Measurements from ENCODE around the gene DEXI.

The DEXI gene

GRCh38 chr16:10984509-10984908, 42.2 kb upstream of the DEXI start:
- no peak overlapping the region for H3K4me3 ChIP-seq (replicated peaks; ENCODE audit: low read depth, low read length)
- TF ChIP-seq CTCF (IDR thresholded peaks at IDR 0.05; ENCODE audit: low read depth, low read length, missing control alignments) = no peak
- no peak for DNase-seq (ENCODE audit: extremely low read depth, low read depth)

- H3K4me3 ChIP-seq (replicated peaks; ENCODE audit: low read depth, low read length) = no peak overlapping the region
- no peak for DNase-seq (ENCODE audit: extremely low read depth, low read depth)
- TF ChIP-seq CTCF (IDR thresholded peaks at IDR 0.05; ENCODE audit: low read depth, low read length, missing control alignments) = no peak
Observed at GRCh38 chr16:10983159-10983558, 40.9 kb upstream of the DEXI start.

- no peak for TF ChIP-seq CTCF (IDR thresholded peaks at IDR 0.05; ENCODE audit: low read depth, low read length, missing control alignments)
- DNase-seq (ENCODE audit: extremely low read depth, low read depth) = no peak
- H3K4me3 ChIP-seq (replicated peaks; ENCODE audit: low read depth, low read length) = no peak overlapping the region
Observed at GRCh38 chr16:10982465-10983150, 40.3 kb upstream of the DEXI start.

- TF ChIP-seq CTCF (IDR thresholded peaks at IDR 0.05; ENCODE audit: low read depth, low read length, missing control alignments) = peak; percentile 55
- no peak overlapping the region for H3K4me3 ChIP-seq (replicated peaks; ENCODE audit: low read depth, low read length)
- no peak for DNase-seq (ENCODE audit: extremely low read depth, low read depth)
Observed at GRCh38 chr16:10981697-10982216, 39.5 kb upstream of the DEXI start.

- no peak overlapping the region for H3K4me3 ChIP-seq (replicated peaks; ENCODE audit: low read depth, low read length)
- TF ChIP-seq CTCF (IDR thresholded peaks at IDR 0.05; ENCODE audit: low read depth, low read length, missing control alignments) = no peak
- DNase-seq (ENCODE audit: extremely low read depth, low read depth) = no peak
Observed at GRCh38 chr16:10980813-10981212, 38.5 kb upstream of the DEXI start.

GRCh38 chr16:10979717-10980601, 37.7 kb upstream of the DEXI start:
- TF ChIP-seq CTCF (IDR thresholded peaks at IDR 0.05; ENCODE audit: low read depth, low read length, missing control alignments) = no peak
- DNase-seq (ENCODE audit: extremely low read depth, low read depth) = no peak
- no peak overlapping the region for H3K4me3 ChIP-seq (replicated peaks; ENCODE audit: low read depth, low read length)
